GM19023 (cell line): Measurements from ENCODE around the gene ADAMTS10.
"Not testable (repeated sequence)": the region's sequence is repeated elsewhere in the genome, so short reads cannot be mapped to it uniquely, and the experiment has no call there.

Experiments used
- ATAC-seq: cut with Tn5 transposase; IDR thresholded peaks from one replicate; pipeline ENCODE4 v1.9.1; 2021; ENCODE audit warnings: mild to moderate bottlenecking, moderate library complexity; ENCODE audit not compliant: unreplicated experiment

The ADAMTS10 gene

DNA sequence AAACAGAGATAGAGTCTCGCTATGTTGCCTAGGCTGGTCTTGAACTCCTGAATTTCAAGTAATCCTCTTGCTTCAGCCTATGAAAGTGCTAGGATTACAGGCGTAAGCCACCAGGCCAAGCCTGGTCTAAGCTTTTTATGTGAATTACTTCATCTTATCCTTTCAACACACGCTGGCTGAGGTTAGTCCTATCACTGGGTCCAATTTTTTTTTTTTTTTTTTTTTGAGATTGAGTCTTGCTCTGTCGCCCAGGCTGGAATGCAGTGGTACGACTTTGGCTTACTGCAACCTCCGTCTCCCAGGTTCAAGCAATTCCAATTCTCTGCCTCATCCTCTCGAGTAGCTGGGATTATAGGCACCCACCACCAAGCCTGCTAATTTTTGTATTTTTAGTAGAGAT is 43.7 kb downstream of the ADAMTS10 start:
- no peak for ATAC-seq

DNA sequence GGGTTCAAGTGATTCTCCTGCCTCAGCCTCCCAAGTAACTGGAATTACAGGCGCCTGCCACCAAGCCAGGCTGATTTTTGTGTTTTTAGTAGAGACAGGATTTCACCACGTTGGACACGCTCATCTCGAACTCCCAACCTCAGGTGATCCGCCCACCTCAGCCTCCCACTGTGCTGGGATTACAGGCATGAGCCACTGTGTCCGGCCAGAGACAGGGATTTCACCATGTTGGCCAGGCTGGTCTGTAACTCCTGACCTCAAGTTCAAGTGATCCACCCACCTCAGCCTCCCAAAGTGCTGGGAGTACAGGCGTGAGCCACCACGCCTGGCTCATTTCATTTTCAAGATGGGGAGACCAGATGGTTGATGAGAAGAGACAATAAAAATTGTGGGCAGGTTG is 45.6 kb downstream of the ADAMTS10 start:
- ATAC-seq, result not testable (repeated sequence)

DNA sequence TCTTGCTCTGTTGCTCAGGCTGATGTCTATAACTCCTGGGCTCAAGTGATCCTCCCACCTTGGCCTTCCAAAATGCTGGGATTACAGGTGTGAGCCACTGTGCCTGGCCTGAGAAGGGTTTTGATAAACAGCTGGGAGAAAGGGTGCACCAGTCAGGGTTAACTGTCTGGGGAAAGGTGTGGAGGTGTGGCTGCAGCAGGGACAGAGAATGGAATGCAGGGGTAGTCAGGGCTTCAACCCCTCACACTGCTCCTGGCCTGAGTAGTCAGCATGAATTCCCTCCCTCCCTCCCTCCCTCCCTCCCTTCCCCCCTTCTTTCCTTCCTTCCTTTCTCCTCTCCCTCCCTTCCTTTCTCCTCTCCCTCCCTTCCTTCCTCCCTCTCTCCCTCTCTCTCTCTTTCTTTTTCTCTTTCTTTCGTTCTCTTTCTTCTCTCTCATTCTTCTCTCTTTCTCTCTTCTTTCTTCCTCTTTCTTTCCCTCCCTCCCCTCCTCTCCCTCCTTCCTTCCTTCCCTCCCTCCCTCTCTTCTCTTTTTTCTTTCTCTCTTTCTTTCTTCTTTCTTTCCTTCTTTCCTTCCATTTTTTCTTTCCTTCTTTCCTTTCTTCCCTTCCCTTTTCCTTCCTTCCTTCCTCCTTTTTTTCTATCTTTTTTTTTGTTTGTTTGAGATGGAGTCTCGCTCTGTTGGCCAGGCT is 49.3 kb downstream of the ADAMTS10 start:
- no peak for ATAC-seq

DNA sequence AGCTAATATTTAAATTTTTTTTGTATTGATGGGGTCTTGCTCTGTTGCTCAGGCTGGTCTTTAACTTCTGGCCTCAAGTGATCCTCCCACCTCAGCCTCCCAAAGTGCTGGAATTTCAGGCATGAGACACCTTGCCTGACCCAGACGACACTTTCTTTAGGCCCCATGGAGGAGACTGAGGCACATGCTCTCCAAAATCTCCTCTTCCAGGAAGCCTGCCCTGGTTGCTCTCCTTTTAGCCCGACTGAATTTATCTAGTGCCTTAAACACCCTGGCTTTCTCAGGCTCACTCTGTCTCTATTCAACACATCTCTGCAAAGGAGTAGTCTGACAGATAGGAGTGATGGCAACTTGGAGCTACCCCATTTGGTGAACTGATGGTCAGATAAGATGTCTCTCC is 52.2 kb downstream of the ADAMTS10 start:
- no peak for ATAC-seq

DNA sequence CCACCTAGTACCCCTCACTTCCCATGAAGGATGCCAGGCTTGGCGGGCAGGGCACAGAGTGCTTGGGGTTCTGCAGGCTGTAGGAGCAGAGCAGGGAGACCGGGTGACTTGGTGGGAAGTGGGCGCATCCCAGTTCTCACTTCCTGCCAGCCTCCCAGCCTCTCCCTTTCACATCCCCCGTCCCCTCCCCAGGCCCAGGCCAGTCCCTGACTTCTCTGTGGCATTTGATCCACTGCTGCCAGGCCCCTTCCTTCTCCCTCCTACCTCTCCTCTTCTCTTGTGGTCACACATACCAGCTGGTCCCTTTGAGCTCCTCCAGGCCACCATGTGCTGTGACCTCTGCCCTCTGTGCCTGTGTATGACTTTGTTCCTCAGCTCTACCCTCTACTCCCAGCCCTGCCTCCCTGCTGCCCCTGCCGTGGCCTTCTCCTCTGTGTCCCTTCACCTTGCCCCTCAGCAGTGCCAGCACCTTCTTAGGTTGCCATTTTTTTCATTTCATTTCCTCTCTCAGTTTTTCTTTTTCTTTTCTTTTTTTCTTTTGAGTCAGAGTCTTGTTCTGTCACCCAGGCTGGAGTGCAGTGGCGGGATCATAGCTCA is 52.8 kb downstream of the ADAMTS10 start:
- ATAC-seq, result no peak

DNA sequence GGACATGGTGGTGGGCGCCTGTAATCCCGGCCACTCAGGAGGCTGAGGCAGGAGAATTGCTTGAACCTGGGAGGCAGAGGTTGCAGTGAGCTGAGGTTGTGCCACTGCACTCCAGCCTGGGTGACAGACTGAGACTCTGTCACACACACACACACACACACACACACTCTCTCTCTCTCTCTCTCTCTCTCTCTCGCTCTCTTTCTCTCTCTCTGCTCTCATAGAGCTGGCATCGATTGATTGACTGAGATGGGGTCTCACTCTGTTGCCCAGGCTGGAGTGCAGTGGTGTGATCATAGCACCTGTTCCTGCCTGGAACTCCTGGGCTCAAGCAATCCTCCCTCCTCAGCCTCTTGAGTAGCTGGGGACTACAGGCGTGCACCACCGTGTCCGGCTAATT is 56.8 kb downstream of the ADAMTS10 start:
- not testable (repeated sequence) for ATAC-seq

DNA sequence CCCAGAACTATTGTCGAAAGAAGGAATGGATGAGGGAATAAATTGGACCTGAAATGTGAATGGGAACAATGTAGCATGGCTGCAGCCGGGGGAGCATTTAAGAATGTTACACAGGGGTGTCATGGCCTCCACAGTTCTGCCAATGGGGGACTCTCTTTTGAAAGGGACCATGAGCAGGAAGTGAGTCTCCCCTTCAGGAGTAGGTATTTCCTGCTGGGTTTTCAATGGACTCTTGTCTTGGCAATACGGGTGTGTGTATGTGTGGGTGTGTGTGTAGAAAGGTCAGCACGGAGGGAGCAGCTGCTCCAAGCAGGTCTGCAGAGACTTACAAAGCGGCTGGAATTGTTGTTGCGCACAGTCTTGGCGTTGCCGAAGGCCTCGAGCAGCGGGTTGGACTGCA is 57.7 kb downstream of the ADAMTS10 start:
- ATAC-seq, result no peak

DNA sequence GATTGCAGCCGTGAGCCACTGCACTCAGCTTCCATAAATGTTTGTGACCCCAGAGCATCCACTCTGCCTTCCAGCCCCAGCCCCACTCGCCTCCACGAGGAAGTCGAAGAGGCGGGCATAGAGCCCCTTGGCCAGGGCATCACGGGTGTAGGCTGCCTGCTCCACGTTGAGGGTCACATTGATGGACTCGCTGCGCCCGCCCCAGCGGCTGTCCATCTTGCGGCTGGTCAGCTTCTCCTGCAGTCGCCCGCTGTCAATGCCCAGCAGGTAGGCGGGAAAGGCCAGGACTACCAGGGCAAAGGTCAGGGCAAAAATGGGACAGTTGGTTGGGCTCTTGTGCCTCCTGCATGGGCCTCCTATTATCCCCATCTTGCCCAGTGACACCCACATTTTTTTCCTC is 60.4 kb downstream of the ADAMTS10 start:
- ATAC-seq, result no peak

DNA sequence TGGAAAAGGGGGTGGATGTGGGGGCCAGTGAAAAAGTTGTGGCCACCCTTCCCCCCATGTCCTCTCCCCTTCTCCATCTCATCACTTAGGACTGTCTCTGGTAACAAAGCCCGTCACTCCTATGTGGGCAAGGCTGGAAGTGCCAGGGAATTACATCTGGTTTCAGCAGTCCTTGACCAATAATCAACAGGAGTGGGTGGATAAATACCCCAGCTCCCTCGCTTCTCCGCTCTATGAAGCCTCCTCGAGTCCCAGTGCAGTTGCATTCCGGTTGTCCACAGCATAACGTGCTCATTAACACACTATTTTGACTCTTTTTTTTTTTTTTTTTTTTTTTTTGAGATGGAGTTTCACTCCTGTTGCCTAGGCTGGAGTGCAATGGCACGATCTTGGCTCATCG is 64.8 kb downstream of the ADAMTS10 start:
- ATAC-seq, result no peak

DNA sequence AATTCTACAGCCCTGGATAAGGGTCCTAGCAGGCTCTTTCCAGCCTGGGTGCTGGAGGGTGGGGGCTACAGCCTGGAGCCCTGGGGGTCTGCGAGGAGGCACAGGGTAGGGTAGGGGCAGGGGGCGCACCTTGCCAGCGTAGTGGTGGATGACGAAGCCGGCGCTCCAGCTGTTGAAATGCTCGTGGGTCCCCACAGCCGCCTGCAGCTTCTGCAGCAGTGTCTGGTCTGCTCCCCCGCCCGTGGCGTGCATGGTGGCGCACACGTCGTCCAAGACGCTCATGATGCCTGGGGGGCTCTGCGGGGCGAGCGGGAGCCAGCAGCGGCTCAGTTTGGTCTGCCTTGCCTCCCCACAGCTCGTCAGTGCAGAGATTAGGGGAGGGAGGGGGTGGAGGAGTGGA is 66.3 kb downstream of the ADAMTS10 start:
- no peak for ATAC-seq

DNA sequence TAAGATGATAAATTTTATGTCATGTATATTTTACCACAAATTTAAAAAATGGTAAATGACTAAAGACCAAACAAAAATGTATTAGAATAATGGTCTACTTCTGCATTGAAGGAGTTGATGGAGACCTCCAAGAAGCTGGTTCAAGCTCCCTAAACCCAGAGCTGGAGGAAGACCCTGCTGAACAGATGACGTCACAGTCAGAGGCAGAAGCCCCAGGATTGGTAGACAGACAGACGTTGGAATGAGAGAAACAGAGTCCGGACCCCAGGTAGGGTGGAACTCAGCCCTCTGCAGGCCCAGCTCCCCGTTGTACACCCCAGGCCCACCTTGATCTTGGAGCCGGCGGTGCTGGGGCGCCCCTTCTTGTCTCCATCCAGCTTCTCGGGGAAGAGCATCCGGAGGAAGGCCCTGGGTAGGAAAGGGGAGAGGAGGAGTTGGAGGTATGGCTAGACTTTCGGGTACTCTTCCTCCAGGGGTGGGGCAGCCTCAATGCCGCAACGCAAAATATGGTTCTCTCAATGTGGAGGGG is 70.8 kb downstream of the ADAMTS10 start:
- ATAC-seq, result no peak

DNA sequence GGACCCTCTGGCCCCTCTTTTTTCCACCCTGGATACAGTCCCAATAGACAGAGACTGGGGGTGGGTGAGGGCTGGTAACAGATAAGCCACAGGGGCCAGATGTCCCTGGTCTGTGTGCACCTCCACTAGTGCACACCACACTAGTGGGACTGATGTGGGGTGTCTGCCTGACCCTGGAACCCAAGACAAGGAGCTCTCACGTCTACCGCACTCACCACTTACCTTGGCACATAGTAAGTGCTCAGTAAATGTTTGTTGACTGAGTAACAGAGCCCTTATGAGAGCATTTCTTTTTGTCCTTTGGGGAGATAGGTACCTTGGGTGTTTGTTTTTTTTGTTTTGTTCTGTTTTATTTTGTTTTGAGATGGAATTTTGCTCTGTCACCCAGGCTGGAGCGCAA is 73.4 kb downstream of the ADAMTS10 start:
- no peak for ATAC-seq

DNA sequence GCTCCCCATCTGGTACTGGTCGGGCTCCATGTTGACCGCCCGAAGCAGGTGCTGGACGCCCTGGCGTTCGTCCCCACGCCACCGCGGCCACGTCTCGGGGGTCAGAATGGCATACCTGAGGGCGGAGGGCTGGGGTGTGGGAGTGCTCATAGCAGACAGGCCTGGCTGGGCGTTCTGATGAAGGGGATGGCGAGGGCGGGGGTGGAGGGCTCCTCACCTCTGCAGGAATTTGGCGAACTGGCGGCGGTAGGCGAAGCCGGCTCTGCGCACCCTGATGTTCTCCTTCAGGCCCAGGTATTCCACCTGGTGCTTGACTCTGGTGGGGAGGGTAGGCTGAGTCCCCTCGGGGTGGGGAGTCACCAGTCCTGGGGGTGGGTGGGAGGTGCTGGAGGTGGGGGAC is 74.2 kb downstream of the ADAMTS10 start:
- ATAC-seq, result no peak

DNA sequence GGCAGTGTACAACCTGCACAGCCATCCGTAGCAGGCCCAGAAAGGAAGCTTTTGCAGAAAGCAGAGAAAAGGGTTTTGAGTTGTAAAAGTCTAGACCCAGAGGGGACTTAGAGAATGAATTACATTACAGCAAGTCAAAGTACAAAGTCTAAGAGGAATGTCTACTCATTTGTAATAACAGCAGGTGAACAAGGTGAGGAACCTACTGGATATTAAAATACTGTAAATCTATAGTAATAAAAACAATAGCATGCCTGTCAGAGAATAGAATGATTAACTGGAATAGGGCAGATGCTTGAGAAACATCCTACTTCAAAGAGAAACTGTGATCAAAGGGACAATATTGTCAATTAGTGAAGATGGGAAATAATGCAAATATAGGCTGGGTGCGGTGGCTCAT is 78.3 kb downstream of the ADAMTS10 start:
- no peak for ATAC-seq

DNA sequence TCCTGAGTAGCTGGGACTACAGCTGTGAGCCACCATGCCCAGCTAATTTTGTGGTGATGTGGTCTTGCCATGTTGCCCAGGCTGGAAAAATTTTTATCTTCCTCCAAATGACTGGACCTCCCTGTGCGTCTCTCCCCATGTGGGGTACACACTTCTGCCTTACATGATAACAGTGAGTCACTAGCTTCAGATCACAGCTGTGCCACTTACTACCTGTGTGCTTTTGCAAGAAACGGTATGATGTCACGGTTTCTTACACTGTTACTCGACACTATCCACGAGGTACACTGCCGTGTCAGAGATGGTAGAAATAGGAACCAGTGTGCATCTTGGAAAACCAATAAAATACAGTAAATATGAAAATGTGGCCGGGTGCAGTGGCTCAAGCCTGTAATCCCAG is 79.0 kb downstream of the ADAMTS10 start:
- no peak for ATAC-seq
